HepG2 (cell line): ENCODE results near the gene SLC2A14. TPM values are rescaled to one million over a fixed set of nuclear protein-coding genes. Genes with fewer than 3 reads are reported as not detected.

Source experiments
- AFF4 ChIP-seq: sonication (generic); formaldehyde crosslinking; IDR thresholded peaks from 2 replicates; pipeline ENCODE4 v1.4.0; 2020; ENCODE audit warnings: missing genetic modification reagents
- CBX5 ChIP-seq: sonication (generic); formaldehyde crosslinking; IDR thresholded peaks from 2 replicates; pipeline ENCODE4 v1.4.0; 2020; ENCODE audit warnings: missing genetic modification reagents, borderline replicate concordance
- CCAR2 ChIP-seq: fragments of 200-400 bp; formaldehyde crosslinking; optimal IDR thresholded peaks from 2 replicates; pipeline ENCODE3; 2018; ENCODE audit warnings: low read depth, mild to moderate bottlenecking, low read length, moderate library complexity
- DPF2 ChIP-seq: sonication (generic); formaldehyde crosslinking; IDR thresholded peaks from 2 replicates; pipeline ENCODE4 v1.4.0; 2020; ENCODE audit warnings: mild to moderate bottlenecking, low read depth, missing genetic modification reagents, borderline replicate concordance
- ELF1 ChIP-seq: sonication (generic); formaldehyde crosslinking; IDR thresholded peaks from 2 replicates; pipeline ENCODE4 v1.4.0; 2020; ENCODE audit warnings: missing genetic modification reagents
- FOXP4 ChIP-seq: sonication (generic); formaldehyde crosslinking; IDR thresholded peaks from 2 replicates; pipeline ENCODE4 v1.4.0; 2020; ENCODE audit warnings: missing genetic modification reagents
- KDM1A ChIP-seq: IDR thresholded peaks from 2 replicates; pipeline ENCODE4 v1.6.1; 2016; ENCODE audit warnings: missing compliant biosample characterization
- POLR2AphosphoS5 ChIP-seq: IDR thresholded peaks from 2 replicates; pipeline ENCODE4 v1.6.1; 2012; ENCODE audit warnings: low read depth, low read length
- TFAP4 ChIP-seq: sonication (generic); IDR thresholded peaks from 2 replicates; pipeline ENCODE4 v1.6.1; 2016; ENCODE audit warnings: low read depth, borderline replicate concordance
- ZBTB26 ChIP-seq: IDR thresholded peaks from 2 replicates; pipeline ENCODE4 v1.6.1; 2016; ENCODE audit warnings: missing compliant biosample characterization, missing genetic modification reagents, borderline replicate concordance
- ZNF10 ChIP-seq: sonication (generic); formaldehyde crosslinking; IDR thresholded peaks from 2 replicates; pipeline ENCODE4 v1.4.0; 2020; ENCODE audit warnings: mild to moderate bottlenecking, low read depth, missing genetic modification reagents, borderline replicate concordance
- ZNF138 ChIP-seq: sonication (generic); formaldehyde crosslinking; IDR thresholded peaks from 2 replicates; pipeline ENCODE4 v1.5.0; 2020; ENCODE audit warnings: mild to moderate bottlenecking, low read depth, missing genetic modification reagents
- ZNF430 ChIP-seq: sonication (generic); formaldehyde crosslinking; IDR thresholded peaks from 2 replicates; pipeline ENCODE4 v1.9.0; 2021; ENCODE audit warnings: mild to moderate bottlenecking, missing genetic modification reagents
- ZNF512B ChIP-seq: sonication (generic); formaldehyde crosslinking; IDR thresholded peaks from 2 replicates; pipeline ENCODE4 v1.5.1; 2020; ENCODE audit warnings: missing genetic modification reagents, mild to moderate bottlenecking, borderline replicate concordance
- ZNF530 ChIP-seq: sonication (generic); formaldehyde crosslinking; IDR thresholded peaks from 2 replicates; pipeline ENCODE4 v1.5.0; 2020; ENCODE audit warnings: low read depth, mild to moderate bottlenecking, missing genetic modification reagents
- ZNF543 ChIP-seq: sonication (generic); formaldehyde crosslinking; IDR thresholded peaks from 2 replicates; pipeline ENCODE4 v1.4.0; 2020; ENCODE audit warnings: mild to moderate bottlenecking, missing genetic modification reagents
- ZNF644 ChIP-seq: IDR thresholded peaks from 2 replicates; pipeline ENCODE4 v1.6.1; 2016; ENCODE audit warnings: low read depth
- ZSCAN20 ChIP-seq: sonication (generic); formaldehyde crosslinking; IDR thresholded peaks from 2 replicates; pipeline ENCODE4 v1.4.0; 2020; ENCODE audit warnings: missing genetic modification reagents, mild to moderate bottlenecking, borderline replicate concordance
- polyA plus RNA-seq, 8 experiments: library from polyadenylated mRNA; depleted of rRNA in 3 of 8; stranded (reverse) in 7 of 8; unstranded in 1 of 8; fragments of >200 nt; fragmentation: Illumina TruSeq in 4 of 8; extraction: Trizol in 4 of 8; gene quantifications; 2 replicates each; pipeline versions ENCODE4 v1.2.1 to v1.2.3, GENCODE V29; 2011 to 2016; ENCODE audit warnings: low read depth in 4 of 8, missing spikeins in 1 of 8, mixed read lengths in 1 of 8; ENCODE audit not compliant: insufficient read depth in 1 of 8
- total RNA-seq, 5 experiments: library from RNA; depleted of rRNA; stranded (reverse); fragments of >200 nt; fragmentation: Illumina TruSeq; extraction: Trizol; gene quantifications; 2 replicates each; pipeline ENCODE4 v1.2.3, GENCODE V29; 2016; ENCODE audit warnings: low read depth in 1 of 5

The SLC2A14 gene
- total and polyA plus RNA-seq, 2 of the 13 experiments (the other 11 are each of a cell fraction or from before 2014, with no cell fraction given) = 7.7 to 39.0 TPM

- TF ChIP-seq ZNF543 (CRISPR knock-in tag) (peak; percentile 71; the same call in 1 of the 2 replicates), ZNF512B (peak; percentile 52; the same call in 1 of the 2 replicates), ZNF644 (peak; percentile 72), ELF1 (peak; percentile 36; the same call in 1 of the 2 replicates), ZNF10 (CRISPR knock-in tag) (no peak), ZNF138 (CRISPR knock-in tag) (no peak), TFAP4 (peak; percentile 10; the same call in 1 of the 2 replicates), CCAR2 (no peak), KDM1A (peak; percentile 87), ZSCAN20 (CRISPR knock-in tag) (no peak), AFF4 (no peak), DPF2 (CRISPR knock-in tag) (peak; percentile 52; the same call in 1 of the 2 replicates), FOXP4 (CRISPR knock-in tag) (peak; percentile 78), POLR2AphosphoS5 (no peak), ZNF530 (no peak), ZNF430 (CRISPR knock-in tag) (0 out of 2 replicates have a peak, but pooled peaks have one; percentile 53), ZBTB26 (CRISPR knock-in tag) (no peak), CBX5 (CRISPR knock-in tag) (peak; percentile 58; the same call in 1 of the 2 replicates)
These were observed 34.3 kb upstream of the SLC2A14 start (continued) for GRCh38 chr12:7907009-7907408.
